Measurements from ENCODE around the gene BCL7A. TPM values are rescaled to one million over a fixed set of nuclear protein-coding genes. Genes with fewer than 3 reads are reported as not detected.

Gene BCL7A
- total and polyA plus RNA-seq, 10 of the 15 experiments (the other 5 are each of a cell fraction or from before 2014, with no cell fraction given), result 0.37 to 17.2 (median 11.7) TPM

- H3K4me3 ChIP-seq, result no peak overlapping the region
- H3K4me2 ChIP-seq (ENCODE audit: control insufficient read depth, insufficient read depth), result no peak overlapping the region
- RAD21 ChIA-PET (ENCODE audit: unreplicated experiment), result no interaction called here
- H3K27me3 ChIP-seq (replicated peaks in 1 of 2; ENCODE audit: control insufficient read depth in 2 of 2, insufficient read depth in 2 of 2, low read length in 1 of 2), result no peaks in the 10 kb centered on the region
- no peak for ATAC-seq
- BruUV-seq (replicated peaks), result no TSS peak
- SMC1A ChIA-PET (ENCODE audit: uncharacterized antibody, unreplicated experiment), result no interaction called here
- POLR2A ChIA-PET, result no interaction called here
- no peaks in the 10 kb centered on the region for H3K79me2 ChIP-seq (ENCODE audit: control insufficient read depth, insufficient read depth, low read length)
- WGBS (ENCODE audit: insufficient coverage, insufficient replicate concordance, low lambda C conversion rate, missing lambda C conversion rate), result 100% methylated on average over 5 of the region's 5 CpGs
- CTCF ChIA-PET, result no interaction called here
- in situ Hi-C loops (cut with MboI) (no loop called here), intact Hi-C loops (cut with micrococcal nuclease; ENCODE audit: unreplicated experiment) (no loop called here)
- no peak for FAIRE-seq
- no peaks in the 10 kb centered on the region for H4K20me1 ChIP-seq (ENCODE audit: control insufficient read depth, insufficient read depth)
- no peak overlapping the region for H2AFZ ChIP-seq (ENCODE audit: control insufficient read depth, low read depth, low read length)
- no peaks in the 10 kb centered on the region; the same call in 2 of the 3 replicates for H3K9me3 ChIP-seq (replicated peaks; ENCODE audit: control insufficient read depth, insufficient read depth, low read length)
- no peak overlapping the region for H3K27ac ChIP-seq (ENCODE audit: control insufficient read depth, insufficient read depth)
- peaks cover under 1% of the 10 kb centered on the region for H3K4me1 ChIP-seq (ENCODE audit: control insufficient read depth, insufficient read depth, low read length)
- no peak for TF ChIP-seq WRNIP1 (IDR thresholded peaks at IDR 0.05; ENCODE audit: borderline replicate concordance, low read depth, low read length)
- TF ChIP-seq PBX3 (IDR thresholded peaks at IDR 0.05; ENCODE audit: insufficient replicate concordance, low read depth, low read length), result peak; percentile 8
- H3K36me3 ChIP-seq (ENCODE audit: control insufficient read depth in 2 of 2, insufficient read depth in 2 of 2, low read length in 1 of 2), result no peaks in the 10 kb centered on the region; a peak in 1 of 4 replicates
- DNase-seq (ENCODE audit: low read depth, low spot score), result no peak
- no peak overlapping the region for H3K9ac ChIP-seq (ENCODE audit: control insufficient read depth, insufficient read depth, low read length)
Measured at GRCh38 chr12:122094137-122094734, 72.6 kb downstream of the BCL7A start.

GRCh38 chr12:122094735-122095631 is 73.3 kb downstream of the BCL7A start:
- ATAC-seq (no peak), DNase-seq (ENCODE audit: low read depth, low spot score) (no peak), FAIRE-seq (no peak)
- ChIA-PET POLR2A (no interaction called here), CTCF (interaction anchor here (0.6 to 1.8 kb wide), 3 partner anchors 14 to 167 kb away, joined by 3 to 4 read pairs (median 3); no protein-coding TSS in a partner anchor), SMC1A (ENCODE audit: uncharacterized antibody, unreplicated experiment) (interaction anchor here (0.6 to 0.8 kb wide), 2 partner anchors 12 to 27 kb away, joined by 3 read pairs; no protein-coding TSS in a partner anchor), RAD21 (ENCODE audit: unreplicated experiment) (no interaction called here)
- no peak overlapping the region for H3K4me2 ChIP-seq (ENCODE audit: control insufficient read depth, insufficient read depth)
- H3K4me1 ChIP-seq (ENCODE audit: control insufficient read depth, insufficient read depth, low read length), result peaks cover 8% of the 10 kb centered on the region
- H3K9ac ChIP-seq (ENCODE audit: control insufficient read depth, insufficient read depth, low read length), result no peak overlapping the region
- H3K79me2 ChIP-seq (ENCODE audit: control insufficient read depth, insufficient read depth, low read length), result no peaks in the 10 kb centered on the region; the same call in 1 of the 2 replicates
- no peaks in the 10 kb centered on the region for H4K20me1 ChIP-seq (ENCODE audit: control insufficient read depth, insufficient read depth)
- H3K9me3 ChIP-seq (replicated peaks; ENCODE audit: control insufficient read depth, insufficient read depth, low read length), result no peaks in the 10 kb centered on the region; the same call in 2 of the 3 replicates
- H3K27ac ChIP-seq (ENCODE audit: control insufficient read depth, insufficient read depth), result no peak overlapping the region
- no peaks in the 10 kb centered on the region; a peak in 1 of 4 replicates for H3K36me3 ChIP-seq (ENCODE audit: control insufficient read depth in 2 of 2, insufficient read depth in 2 of 2, low read length in 1 of 2)
- in situ Hi-C loops (cut with MboI) (no loop called here), intact Hi-C loops (cut with micrococcal nuclease; ENCODE audit: unreplicated experiment) (no loop called here)
- no peak overlapping the region for H2AFZ ChIP-seq (ENCODE audit: control insufficient read depth, low read depth, low read length)
- BruUV-seq (replicated peaks), result no TSS peak
- no peak overlapping the region for H3K4me3 ChIP-seq
- WGBS (ENCODE audit: insufficient coverage, insufficient replicate concordance, low lambda C conversion rate, missing lambda C conversion rate), result 92% methylated on average over 10 of the region's 10 CpGs
- H3K27me3 ChIP-seq (replicated peaks in 1 of 2; ENCODE audit: control insufficient read depth in 2 of 2, insufficient read depth in 2 of 2, low read length in 1 of 2), result no peaks in the 10 kb centered on the region
- 0 out of 2 replicates have a peak, but pooled peaks have one; percentile 72 for TF ChIP-seq CHD4 (IDR thresholded peaks at IDR 0.05)
- no peak for TF ChIP-seq TBL1XR1 (IDR thresholded peaks at IDR 0.05; ENCODE audit: low read depth, low read length)
- TF ChIP-seq STAT3 (IDR thresholded peaks at IDR 0.05; ENCODE audit: low read depth, low read length), result no peak
- TF ChIP-seq NFXL1 (IDR thresholded peaks at IDR 0.05; ENCODE audit: borderline replicate concordance), result no peak
- no peak for TF ChIP-seq BHLHE40 (IDR thresholded peaks at IDR 0.05; ENCODE audit: borderline replicate concordance in 1 of 2, low read depth in 2 of 2, low read length in 1 of 2)
- TF ChIP-seq ZNF207 (IDR thresholded peaks at IDR 0.05; ENCODE audit: borderline replicate concordance), result no peak
- TF ChIP-seq MLLT1 (IDR thresholded peaks at IDR 0.05), result 0 out of 2 replicates have a peak, but pooled peaks have one; percentile 34
- peak; percentile 62 for TF ChIP-seq EED (IDR thresholded peaks at IDR 0.05; ENCODE audit: low read depth)

All from GM12878 (cell line).